HG03175 (cell line): Measurements from ENCODE around the gene TRANK1.
"Not testable (repeated sequence)": the region's sequence is repeated elsewhere in the genome, so short reads cannot be mapped to it uniquely, and the experiment has no call there.

Experiments
- ATAC-seq: cut with Tn5 transposase; IDR thresholded peaks from one replicate; pipeline ENCODE4 v1.9.1; 2021; ENCODE audit warnings: mild to moderate bottlenecking, moderate library complexity; ENCODE audit not compliant: unreplicated experiment

The TRANK1 gene

DNA sequence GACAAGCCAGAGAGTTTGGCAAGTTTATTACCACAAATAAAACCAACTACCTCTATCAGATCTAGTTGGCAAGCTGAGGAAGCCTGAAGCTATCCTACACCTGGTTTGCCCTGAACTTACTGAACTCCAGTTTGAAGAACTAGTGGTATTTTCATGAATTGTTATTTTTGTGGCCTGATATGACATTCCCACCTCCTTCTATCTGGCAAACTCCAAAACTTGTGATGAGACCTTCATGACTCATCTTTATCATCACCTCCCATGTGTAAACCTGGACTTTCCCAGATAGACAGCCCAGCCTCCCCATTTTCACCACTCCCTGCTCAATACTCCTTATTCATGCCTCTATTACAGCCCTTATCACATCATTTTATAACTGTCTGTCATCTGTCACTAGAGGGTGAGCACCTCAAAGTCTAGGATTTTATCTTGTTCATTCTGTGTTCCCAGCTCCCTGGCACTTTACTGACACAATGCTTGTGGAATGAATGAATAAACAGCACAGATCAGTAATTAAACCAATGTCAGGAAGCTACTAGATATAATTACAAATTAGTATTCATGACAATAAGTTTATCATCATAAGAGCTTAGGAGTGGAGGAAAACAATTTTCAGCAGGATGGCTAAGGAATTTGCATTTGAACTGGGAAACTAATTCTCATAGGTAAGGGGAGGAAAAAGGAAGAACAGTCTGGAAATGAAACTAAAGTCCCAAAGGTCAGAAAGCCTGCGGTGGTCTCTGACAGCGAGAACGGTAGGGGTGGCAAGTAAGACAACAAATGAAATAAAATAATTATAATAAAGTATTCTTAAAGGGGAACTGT lies 13.2 kb upstream of the TRANK1 start:
- no peak for ATAC-seq

DNA sequence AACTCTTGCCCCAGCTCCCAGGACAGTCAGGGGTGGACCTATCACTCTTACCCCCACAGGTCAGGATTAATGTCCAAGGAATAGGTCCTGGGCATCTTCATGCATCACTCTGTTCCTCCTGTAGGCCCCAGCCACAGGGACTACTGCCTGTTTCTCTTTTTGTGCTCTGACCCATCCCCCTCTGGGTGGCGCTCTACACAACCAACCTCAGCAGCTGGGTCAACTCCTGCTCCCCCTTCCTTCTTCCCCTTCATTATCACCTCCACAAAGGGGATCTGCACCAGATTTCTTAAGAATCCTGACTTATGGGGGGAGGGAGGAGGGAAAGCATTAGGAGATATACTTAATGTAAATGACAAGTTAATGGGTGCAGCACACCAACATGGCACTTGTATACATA lies 12.2 kb upstream of the TRANK1 start:
- no peak for ATAC-seq

DNA sequence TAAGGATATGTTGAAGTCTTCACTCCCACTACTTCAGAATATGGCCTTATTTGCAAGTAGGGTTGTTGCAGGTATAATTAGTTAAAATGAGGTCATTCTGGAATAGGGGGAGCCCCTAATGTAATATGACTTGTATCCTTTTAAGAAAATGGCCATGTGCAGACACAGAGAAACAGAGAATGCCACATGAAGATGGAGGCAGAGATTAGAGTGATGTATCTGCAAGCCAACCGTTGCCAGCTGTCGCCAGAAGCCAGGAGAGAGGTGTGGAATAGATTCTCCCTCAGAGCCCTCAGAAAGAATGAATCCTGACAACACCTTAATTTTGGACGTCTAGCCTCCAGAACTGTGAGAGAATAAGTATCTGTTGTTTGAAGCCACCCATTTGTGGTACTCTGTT lies 11.3 kb upstream of the TRANK1 start:
- no peak for ATAC-seq

DNA sequence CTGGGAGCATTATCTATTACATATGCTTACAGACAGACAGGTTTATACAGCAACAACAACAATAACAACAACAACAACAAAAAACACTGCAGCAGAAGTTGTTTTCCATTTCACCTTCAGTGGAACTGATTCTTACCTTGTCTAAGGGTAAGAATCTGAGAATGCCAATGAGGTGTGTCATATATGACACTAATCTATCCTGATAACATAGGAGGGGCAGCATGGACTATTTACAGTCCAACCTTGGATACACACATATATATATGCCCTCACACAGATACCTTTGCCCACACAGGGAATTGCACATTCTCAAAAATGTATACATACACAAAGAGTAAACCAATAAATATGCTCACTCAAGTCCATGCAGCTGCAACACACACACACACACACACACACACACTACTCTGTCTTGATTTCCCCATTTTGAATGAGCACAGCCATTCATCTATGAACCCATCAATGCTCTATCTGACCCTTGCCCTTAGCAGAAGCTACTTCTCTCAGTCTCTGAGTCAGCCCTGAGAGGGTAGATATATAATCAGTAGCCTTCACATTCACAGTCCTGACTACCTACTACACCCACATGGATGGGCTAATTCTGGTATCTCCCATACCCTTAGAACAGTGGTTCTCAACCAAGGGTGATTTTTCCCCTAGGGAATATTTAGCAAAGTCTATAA lies 9.7 kb upstream of the TRANK1 start:
- no peak for ATAC-seq

DNA sequence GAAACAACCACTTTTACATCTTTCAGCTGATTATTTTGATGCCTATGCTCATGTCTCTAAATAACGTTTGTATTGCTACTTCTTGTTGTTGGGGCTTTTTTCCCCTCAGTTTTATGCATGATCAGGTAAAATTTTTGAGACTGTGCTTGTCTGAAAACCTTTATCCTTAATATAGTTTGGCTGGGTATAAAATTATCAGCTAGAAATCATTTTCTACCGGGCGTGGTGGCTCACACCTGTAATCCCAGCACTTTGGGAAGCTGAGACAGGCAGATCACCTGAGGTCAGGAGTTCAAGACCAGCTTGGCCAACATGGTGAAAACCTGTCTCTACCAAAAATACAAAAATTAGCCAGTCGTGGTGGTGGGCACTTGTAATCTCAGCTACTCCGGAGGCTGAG lies 3.0 kb upstream of the TRANK1 start:
- ATAC-seq: not testable (repeated sequence)

DNA sequence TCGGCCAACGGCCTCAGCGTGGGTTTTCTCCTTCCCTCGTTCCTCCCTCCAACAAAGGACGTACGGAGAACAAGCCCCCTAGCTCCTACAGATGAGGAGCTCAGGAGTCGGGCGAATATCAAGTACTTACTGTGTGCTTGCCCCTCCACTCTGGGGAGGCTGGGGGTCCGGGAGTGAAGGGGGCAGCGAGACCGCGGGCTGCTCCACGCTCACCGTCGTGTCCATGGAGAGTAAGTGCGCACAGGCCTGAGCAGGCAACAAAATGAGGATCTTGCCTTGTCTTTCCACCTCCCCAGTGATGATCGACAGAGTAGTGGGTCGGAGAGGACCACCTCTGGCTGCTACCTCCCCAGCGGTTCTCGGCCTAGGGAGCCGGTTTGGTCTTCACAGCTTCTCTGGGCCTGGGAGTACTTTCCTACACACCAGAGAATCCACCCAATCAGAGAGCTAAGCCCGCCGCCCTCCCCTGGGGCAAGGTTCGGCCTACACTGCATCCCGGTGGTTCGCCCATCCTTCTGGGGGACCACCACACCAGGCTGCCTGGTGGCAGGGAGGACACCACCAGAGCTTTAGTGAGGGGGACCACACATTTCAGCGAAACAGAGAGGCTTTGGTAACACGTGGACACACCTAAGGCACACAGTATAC lies 603 bp upstream of the TRANK1 start:
- ATAC-seq: no peak

DNA sequence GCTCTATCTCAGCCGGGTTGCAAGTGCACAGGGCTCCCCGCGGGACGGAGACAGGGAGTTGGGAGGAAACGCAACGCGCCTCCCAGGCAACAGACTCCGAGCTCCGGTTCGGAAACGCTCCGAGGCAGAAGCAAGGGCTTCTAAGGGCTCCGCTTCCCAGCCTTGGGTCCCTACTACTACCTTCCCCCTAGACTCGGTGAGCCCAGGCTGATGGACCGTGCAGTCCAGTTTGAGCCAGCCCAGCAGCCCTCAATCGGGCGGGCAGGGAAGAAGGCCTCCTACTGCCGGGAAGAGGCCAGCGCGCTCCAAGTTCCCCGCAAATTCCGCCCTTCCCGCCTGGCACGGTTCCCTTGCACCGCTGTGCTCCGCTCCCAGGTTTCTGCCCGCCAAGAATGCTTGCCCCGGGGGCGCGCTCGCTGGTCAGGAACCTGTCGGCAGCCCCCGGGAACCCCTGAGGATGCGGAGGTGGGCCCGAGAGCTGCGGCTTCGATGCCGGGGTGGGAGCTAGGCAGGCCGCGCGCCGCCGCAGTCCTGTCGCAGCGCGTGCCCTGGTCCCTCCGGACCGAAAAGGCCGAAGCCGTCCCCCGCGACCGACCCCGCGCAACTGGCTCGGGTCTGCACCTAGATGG lies 728 bp downstream of the TRANK1 start:
- ATAC-seq: peak; percentile 51

DNA sequence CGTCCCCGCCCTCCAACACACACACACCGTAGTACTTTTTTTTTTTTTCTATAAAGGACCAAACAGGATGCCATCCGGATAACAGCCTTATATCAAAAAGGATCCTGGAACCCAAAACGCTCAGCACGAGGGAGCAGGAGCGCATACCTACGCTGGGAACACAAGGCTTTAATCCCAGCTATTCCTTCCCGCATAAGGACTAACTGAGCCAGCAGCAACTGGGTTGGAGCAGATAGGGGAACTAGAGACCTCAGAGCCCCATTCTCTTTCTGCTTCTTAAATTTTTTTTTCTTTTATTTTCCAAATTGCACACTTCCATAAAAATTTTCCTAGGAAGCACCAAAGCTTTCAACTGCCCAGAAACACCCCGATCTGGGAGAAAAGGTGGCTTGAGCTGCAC lies 1.3 kb downstream of the TRANK1 start:
- no peak for ATAC-seq

DNA sequence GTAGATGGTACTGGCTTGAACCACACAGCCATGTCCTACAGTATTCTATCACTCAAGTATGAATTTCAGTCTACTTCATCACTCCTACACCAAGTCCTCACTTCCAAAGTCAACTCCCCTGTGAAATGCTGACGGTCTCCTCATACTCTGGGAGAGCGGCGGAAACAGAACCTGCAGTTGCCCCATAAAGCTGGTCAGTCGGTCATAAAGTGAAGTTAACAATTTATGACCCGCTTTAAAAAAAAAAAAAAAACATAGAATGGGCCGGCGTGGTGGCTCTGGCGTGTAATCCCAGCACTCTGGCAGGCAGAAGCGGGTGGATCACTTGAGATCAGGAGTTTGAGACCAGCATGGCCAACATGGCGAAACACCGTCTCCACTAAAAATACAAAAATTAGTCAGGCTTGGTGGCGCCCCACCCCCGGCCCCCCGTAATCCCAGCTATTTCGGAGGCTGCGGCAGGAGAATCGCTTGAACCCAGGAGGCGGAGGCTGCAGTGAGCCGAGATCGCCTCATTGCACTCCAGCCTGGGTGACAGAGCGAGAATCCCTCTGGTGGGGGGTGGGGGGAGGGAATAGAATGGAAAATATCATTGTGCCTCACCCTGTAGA lies 2.1 kb downstream of the TRANK1 start:
- ATAC-seq: no peak

DNA sequence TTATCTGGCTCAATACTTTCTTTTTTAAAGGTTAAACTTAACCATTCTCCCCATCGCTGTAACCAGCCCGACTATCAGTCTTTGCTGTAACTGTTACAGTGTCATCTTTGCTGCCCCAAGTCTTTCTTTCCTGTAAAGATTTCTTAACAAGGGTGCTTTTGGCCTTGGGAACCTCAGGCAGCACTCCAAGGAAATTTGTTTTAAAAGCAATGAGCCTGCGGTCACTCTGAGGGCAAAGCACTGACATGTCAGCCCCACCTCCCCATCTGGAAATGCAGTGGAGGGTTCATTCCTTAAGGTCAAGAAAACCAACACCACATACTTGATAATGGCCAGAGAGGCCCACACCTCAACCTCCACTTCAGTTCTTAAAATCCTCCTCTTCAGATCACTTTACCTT lies 3.2 kb downstream of the TRANK1 start:
- ATAC-seq: no peak

DNA sequence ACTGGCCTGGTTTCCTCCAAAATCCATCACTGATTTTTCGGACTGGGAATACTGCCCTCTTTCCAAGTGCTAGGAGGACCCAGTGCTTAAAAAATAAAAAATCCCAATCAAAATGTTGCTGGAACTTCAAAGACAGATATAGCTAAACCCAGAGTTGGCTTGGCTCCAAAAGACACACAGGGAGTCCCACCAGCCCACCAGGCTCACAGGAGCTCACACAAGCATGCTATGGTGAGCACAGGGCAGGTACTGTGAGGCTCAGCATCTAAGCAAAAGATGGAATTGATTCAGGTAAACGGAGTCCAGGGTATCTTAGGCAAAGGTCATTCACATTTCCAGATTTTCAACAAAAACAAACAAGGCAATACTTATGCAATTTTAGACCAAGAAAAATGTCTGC lies 3.7 kb downstream of the TRANK1 start:
- ATAC-seq: no peak

DNA sequence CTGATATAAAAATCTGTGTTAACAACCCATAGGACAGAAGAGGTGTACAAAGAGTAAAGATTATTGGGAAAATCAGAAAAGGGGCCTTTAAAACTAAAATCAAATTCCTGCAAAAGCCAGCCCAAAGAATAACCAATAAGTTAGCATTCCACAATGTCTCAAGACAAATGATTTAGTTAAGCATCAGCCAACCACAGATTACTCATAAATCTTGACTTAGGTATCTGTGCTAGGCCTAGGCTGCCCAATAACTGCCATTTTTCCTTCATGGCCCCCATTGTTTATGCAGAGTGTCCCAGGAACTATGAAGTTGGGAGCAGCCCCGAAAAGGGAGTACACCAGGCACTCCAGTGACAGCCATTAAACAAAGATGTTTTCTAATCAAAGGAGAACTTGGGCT lies 7.4 kb downstream of the TRANK1 start:
- ATAC-seq: no peak

DNA sequence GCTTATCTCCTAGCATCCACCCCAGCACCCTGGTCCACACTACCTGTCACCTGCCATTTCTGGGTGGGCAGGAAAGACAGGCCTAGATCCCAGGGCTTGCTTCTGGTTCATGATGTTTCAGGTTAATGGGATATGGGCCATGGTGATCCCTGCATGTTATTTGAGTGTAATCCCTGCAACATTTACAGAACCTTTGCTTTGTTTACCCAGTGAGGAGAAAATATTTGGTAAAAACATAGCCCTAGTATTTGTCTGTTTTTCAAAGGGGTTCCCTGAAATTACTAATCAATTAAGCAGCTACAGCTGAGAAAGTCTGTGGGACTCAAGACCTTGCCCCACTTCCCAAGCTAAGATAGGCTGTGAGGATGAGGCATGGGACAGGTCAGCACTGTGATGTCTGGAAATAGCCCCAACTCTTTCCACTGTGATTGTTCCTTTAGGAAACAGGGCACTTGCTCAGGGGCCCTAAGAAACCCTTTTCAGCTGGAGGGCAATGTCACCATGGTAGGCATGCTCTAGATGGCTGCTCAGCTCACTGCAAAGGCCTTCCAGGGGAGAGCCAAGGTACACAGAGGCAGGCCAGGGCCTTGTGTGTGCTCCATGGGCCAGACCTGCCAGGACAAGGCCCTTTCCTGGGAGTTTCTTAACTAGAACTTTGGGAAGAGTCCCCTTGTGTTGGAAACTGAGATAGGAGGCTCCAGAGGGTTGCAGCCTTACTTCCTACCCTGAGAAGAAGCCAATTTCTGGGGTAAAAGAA lies 11.1 kb downstream of the TRANK1 start:
- no peak for ATAC-seq

DNA sequence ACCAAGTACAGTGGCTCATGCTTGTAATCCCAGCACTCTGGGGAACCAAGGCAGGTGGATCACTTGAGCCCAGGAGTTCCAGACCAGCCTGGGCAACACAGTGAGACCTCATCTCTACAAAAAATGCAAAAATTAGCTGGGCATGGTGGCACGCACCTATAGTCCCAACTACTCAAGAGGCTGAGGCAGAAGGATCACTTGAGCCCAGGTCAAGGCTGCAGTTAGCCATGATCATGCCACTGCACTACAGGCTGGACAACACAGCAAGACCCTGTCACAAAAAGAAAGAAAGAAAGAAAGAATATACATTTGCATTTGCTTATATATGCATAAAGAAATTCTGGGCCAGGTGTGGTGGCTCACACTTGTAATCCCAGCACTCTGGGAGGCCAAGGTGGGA lies 13.4 kb downstream of the TRANK1 start:
- ATAC-seq: not testable (repeated sequence)

DNA sequence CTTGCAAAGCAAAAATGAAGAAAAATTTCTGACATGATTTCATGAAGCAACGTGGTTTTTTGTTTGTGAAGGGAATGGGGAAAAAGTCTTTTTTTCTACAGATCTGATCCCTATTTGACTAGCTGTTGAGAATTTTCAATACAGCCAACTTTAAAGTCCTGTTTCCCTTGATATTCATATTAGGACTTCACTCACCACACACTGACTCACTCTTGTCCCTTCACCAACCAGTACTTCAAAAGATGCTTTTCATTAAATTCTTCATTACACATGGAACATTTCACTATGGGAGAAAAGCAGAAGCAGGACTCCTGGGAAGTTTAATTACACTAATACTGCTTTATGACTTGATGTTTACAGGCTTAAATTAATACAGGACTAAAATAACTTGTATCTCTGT lies 16.6 kb downstream of the TRANK1 start:
- no peak for ATAC-seq

DNA sequence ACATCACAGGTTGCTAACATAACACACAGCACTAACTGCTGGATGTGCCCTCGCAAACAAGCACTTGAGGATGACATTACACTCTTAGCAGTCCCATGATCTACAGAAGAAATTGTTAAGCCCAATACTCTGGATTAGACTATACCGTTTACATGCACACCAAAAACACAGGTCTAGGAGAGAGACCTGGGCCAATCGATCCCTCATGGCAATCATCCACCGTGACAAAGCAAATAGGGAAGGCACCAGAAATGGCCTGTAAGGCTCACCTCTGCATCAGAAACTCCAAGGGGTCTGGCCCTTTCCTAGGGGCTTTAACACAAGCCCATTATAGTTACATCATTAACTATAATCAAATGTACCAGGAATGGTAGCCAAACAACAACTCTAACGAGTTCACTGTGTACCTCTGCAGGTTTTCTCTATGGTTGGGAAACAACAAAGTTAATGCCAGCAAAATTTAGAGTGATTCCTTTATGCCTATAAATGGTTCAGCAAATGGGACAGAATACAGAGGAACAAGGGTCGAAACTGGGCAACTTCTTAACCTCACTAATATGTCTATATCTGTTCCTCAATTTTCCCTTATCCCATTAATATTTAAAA lies 18.5 kb downstream of the TRANK1 start:
- ATAC-seq: no peak

DNA sequence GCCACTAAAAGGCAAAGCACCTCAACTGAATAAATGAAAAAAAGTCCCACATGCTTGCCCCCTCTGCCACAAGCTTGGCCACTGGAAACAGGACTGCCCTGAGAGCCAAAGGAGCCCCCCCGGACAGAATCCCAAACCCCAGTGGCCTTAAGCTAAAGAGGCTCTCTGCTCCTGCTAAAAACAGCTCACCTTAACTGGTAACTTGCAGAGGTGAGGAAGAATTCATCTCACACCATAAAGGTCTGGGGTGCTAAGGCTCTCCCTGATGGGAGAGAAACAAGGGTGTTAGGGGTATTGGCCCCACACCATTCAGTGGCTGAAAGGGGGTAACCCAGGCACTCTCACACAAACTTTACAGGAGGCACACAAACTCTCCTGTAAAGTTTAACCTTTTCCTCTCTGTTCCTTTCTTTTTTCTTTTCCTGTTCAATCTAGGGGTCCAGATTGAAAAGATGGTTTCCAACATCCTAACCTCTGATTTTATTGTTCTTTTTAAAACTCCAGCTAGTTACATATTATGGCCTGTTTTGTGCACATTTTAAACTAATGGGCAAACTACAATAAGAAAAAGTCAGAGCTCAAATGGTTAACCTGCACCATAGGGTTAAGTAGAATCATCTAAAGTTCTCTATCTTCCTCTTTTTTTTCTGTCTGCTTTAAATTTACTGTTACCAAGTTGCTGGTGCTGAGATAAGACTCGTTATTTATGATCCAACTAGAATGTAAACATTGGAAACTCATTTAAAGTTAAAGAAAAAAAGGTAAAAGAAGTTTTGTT lies 19.9 kb downstream of the TRANK1 start:
- ATAC-seq: no peak

DNA sequence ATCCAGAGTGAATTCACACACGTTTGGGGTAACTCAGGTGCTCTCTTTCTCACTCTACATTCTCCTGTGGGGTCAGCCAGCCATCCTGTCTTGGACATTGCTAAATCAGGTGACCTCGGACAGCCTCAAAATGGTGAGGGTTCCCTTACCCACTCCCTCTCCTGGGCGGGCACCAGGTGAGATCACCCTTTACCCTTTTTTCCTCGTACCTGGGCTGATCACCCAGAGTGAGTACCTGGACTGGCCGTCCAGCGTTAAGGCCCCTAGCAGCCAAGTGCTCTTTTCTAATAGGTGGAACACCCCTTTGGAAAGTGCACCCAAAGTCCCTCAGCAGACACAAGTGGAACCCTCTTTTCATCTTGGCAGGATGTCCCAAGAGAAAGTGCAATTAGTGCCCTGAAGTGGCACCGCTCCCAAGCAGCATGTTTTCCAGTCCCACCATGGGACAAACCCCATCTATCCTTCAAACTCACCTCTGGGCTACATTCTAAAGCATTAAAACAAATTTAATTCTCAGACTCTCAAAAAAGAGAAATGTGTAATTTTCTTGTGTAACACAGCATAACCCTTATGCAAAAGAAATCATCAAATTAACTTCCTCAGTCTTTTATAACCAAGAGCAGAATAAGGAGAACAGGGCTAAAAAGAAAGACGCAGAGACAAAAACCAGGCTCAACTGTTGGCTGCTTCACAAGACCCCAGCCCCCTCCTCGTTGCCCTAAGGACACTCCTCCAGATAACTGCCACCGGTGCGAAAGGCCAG lies 20.7 kb downstream of the TRANK1 start:
- no peak for ATAC-seq
